HEK293 (cell line): ENCODE data around the gene CEP83.

Source experiments
- CTCF ChIA-PET: fragments of 350-600 bp; formaldehyde crosslinking; extraction: SDS; loops from one replicate; lab custom pipeline; 2021; ENCODE audit warnings: antibody characterized with exemption; lab: Yijun Ruan, JAX
- POLR2A ChIA-PET: fragments of 300-600 bp; formaldehyde crosslinking; extraction: SDS; loops from one replicate; lab custom pipeline; 2020; ENCODE audit warnings: antibody characterized with exemption, inconsistent platforms; lab: Yijun Ruan, JAX
- H3K27ac ChIP-seq: fragments of 200-500 bp; sonication (Bioruptor generic); 2 replicates; pipeline ENCODE4 v1.5.1; 2014; ENCODE audit warnings: low read depth, low read length, control low read depth, inconsistent platforms; ENCODE audit errors: extremely low read depth
- H3K36me3 ChIP-seq, 2 experiments: fragments of 200-500 bp in 1 of 2; sonication (Bioruptor generic) in 1 of 2; 1 replicate in 1 of 2; 2 replicates in 1 of 2; pipeline ENCODE4 v1.5.1; 2014 to 2017; ENCODE audit warnings: inconsistent platforms in 2 of 2, low read length in 2 of 2; ENCODE audit not compliant: control insufficient read depth in 2 of 2, insufficient read depth in 1 of 2
- H3K4me1 ChIP-seq: fragments of 200-500 bp; sonication (Bioruptor generic); 2 replicates; pipeline ENCODE4 v1.5.1; 2014; ENCODE audit warnings: mild to moderate bottlenecking, low read length, inconsistent platforms; ENCODE audit not compliant: control insufficient read depth, insufficient read depth
- H3K4me3 ChIP-seq: 2 replicates; pipeline ENCODE4 v1.5.1; 2011; ENCODE audit warnings: low read depth, mild to moderate bottlenecking, control low read depth, low read length, moderate library complexity
- H3K9me3 ChIP-seq: fragments of 200-500 bp; sonication (Bioruptor generic); 2 replicates; pipeline ENCODE4 v1.5.1; 2014; ENCODE audit warnings: low read depth, low read length, inconsistent platforms; ENCODE audit not compliant: control insufficient read depth, insufficient read depth
- KLF10 ChIP-seq: fragments of 450-650 bp; IDR thresholded peaks from 2 replicates; pipeline ENCODE4 v1.5.1; 2018; ENCODE audit warnings: missing biosample characterization, mild to moderate bottlenecking, missing genetic modification characterization
- ZBTB11 ChIP-seq: fragments of 450-650 bp; formaldehyde crosslinking; conservative IDR thresholded peaks from 2 replicates; pipeline ENCODE4 v1.5.1; 2016; ENCODE audit warnings: low read depth, missing biosample characterization, missing genetic modification characterization
- ZFP3 ChIP-seq: fragments of 450-650 bp; formaldehyde crosslinking; IDR thresholded peaks from 2 replicates; pipeline ENCODE4 v1.5.1; 2016; ENCODE audit warnings: low read depth, missing biosample characterization, missing genetic modification characterization
- ZIC2 ChIP-seq: fragments of 450-650 bp; formaldehyde crosslinking; IDR thresholded peaks from 2 replicates; pipeline ENCODE4 v1.5.1; 2016; ENCODE audit warnings: missing biosample characterization, missing genetic modification characterization
- ZNF10 ChIP-seq: fragments of 450-650 bp; formaldehyde crosslinking; IDR thresholded peaks from 2 replicates; pipeline ENCODE4 v1.5.1; 2017; ENCODE audit warnings: missing biosample characterization, missing genetic modification characterization
- ZNF302 ChIP-seq: fragments of 450-650 bp; formaldehyde crosslinking; IDR thresholded peaks from 2 replicates; pipeline ENCODE4 v1.5.1; 2016; ENCODE audit warnings: missing biosample characterization, missing genetic modification characterization, low read depth
- ZNF362 ChIP-seq: fragments of 450-650 bp; formaldehyde crosslinking; IDR thresholded peaks from 2 replicates; pipeline ENCODE4 v1.5.1; 2016; ENCODE audit warnings: missing biosample characterization, missing genetic modification characterization
- ZNF37A ChIP-seq: fragments of 450-650 bp; IDR thresholded peaks from 2 replicates; pipeline ENCODE4 v1.5.1; 2018; ENCODE audit warnings: missing biosample characterization, missing genetic modification characterization
- ZNF398 ChIP-seq: fragments of 450-650 bp; formaldehyde crosslinking; IDR thresholded peaks from 2 replicates; pipeline ENCODE4 v1.5.1; 2017; ENCODE audit warnings: missing biosample characterization, missing genetic modification characterization
- ZNF488 ChIP-seq: fragments of 450-650 bp; formaldehyde crosslinking; IDR thresholded peaks from 2 replicates; pipeline ENCODE4 v1.5.1; 2016; ENCODE audit warnings: missing biosample characterization, missing genetic modification characterization
- ZNF510 ChIP-seq: fragments of 450-650 bp; formaldehyde crosslinking; IDR thresholded peaks from 2 replicates; pipeline ENCODE4 v1.5.1; 2018; ENCODE audit warnings: mild to moderate bottlenecking, missing genetic modification characterization, missing biosample characterization; ENCODE audit not compliant: insufficient replicate concordance
- ZNF549 ChIP-seq: fragments of 450-650 bp; IDR thresholded peaks from 2 replicates; pipeline ENCODE4 v1.5.1; 2018; ENCODE audit warnings: missing biosample characterization, missing genetic modification characterization, mild to moderate bottlenecking, inconsistent platforms, moderate library complexity
- ZNF555 ChIP-seq: fragments of 450-650 bp; formaldehyde crosslinking; conservative IDR thresholded peaks from 2 replicates; pipeline ENCODE4 v1.5.1; 2017; ENCODE audit warnings: missing biosample characterization, mild to moderate bottlenecking, missing genetic modification characterization, inconsistent platforms
- ZNF558 ChIP-seq: fragments of 450-650 bp; formaldehyde crosslinking; IDR thresholded peaks from 2 replicates; pipeline ENCODE4 v1.5.1; 2016; ENCODE audit warnings: missing biosample characterization, missing genetic modification characterization
- ZNF580 ChIP-seq: fragments of 450-650 bp; formaldehyde crosslinking; IDR thresholded peaks from 2 replicates; pipeline ENCODE4 v1.5.1; 2016; ENCODE audit warnings: missing biosample characterization, missing genetic modification characterization
- ZNF785 ChIP-seq: fragments of 450-650 bp; formaldehyde crosslinking; IDR thresholded peaks from 2 replicates; pipeline ENCODE4 v1.5.1; 2016; ENCODE audit warnings: missing biosample characterization, missing genetic modification characterization
- ZNF830 ChIP-seq: fragments of 450-650 bp; IDR thresholded peaks from 2 replicates; pipeline ENCODE4 v1.5.0; 2018; ENCODE audit warnings: missing biosample characterization, missing genetic modification characterization, low read depth, mild to moderate bottlenecking, moderate library complexity

CEP83 gene

GRCh38 chr12:94289461-94290312 is 170.0 kb downstream of the CEP83 start (continued):
- no peak for TF ChIP-seq ZNF362 (tag by site-specific recombination)
- no peak for TF ChIP-seq ZNF302 (tag by site-specific recombination)
- no peak for TF ChIP-seq ZFP3 (tag by site-specific recombination)
- no peak for TF ChIP-seq ZNF10 (tag by site-specific recombination)
- TF ChIP-seq ZNF558 (tag by site-specific recombination) = no peak
- no peak for TF ChIP-seq ZNF555

GRCh38 chr12:94287245-94287628 is 172.4 kb downstream of the CEP83 start:
- ChIA-PET POLR2A (no interaction called here), CTCF (no interaction called here)
- no peaks in the 10 kb centered on the region for H3K9me3 ChIP-seq
- H3K27ac ChIP-seq = no peak overlapping the region
- no peak overlapping the region for H3K4me3 ChIP-seq
- TF ChIP-seq ZNF785 (tag by site-specific recombination) (no peak), ZIC2 (tag by site-specific recombination) (no peak), ZNF37A (tag by site-specific recombination) (no peak), ZNF580 (tag by site-specific recombination) (no peak), ZNF549 (tag by site-specific recombination) (no peak), ZNF488 (tag by site-specific recombination) (no peak)
- H3K4me1 ChIP-seq = peaks cover 5% of the 10 kb centered on the region
- no peaks in the 10 kb centered on the region for H3K36me3 ChIP-seq

- CTCF ChIA-PET = no interaction called here
- POLR2A ChIA-PET = no interaction called here
- Histone ChIP-seq H3K36me3 (no peaks in the 10 kb centered on the region), H3K4me1 (peaks cover 5% of the 10 kb centered on the region), H3K27ac (no peak overlapping the region), H3K4me3 (no peak overlapping the region), H3K9me3 (no peaks in the 10 kb centered on the region)
- TF ChIP-seq ZBTB11 (tag by site-specific recombination) = no peak
- no peak for TF ChIP-seq ZNF398 (tag by site-specific recombination)
- TF ChIP-seq ZNF488 (tag by site-specific recombination) = no peak
- TF ChIP-seq KLF10 (tag by site-specific recombination) = no peak
- no peak for TF ChIP-seq ZNF830 (tag by site-specific recombination)
- no peak for TF ChIP-seq ZNF510 (tag by site-specific recombination)
These were observed 173.0 kb downstream of the CEP83 start for GRCh38 chr12:94286583-94287244.
